Kidney epithelial cell (primary cell): Measurements from ENCODE around the gene DUSP16. TPM values are rescaled to one million over a fixed set of nuclear protein-coding genes. Genes with fewer than 3 reads are reported as not detected.

ENCODE experiments used
- DNase-seq: peaks from one replicate; pipeline ENCODE4 v3.0.0-alpha.2; 2010; ENCODE audit warnings: low read depth
- H3K27me3 ChIP-seq: 2 replicates; pipeline ENCODE4 v1.6.0; 2011; ENCODE audit warnings: low read length; ENCODE audit not compliant: control insufficient read depth, insufficient read depth
- H3K36me3 ChIP-seq: 2 replicates; pipeline ENCODE4 v1.5.1; 2011; ENCODE audit warnings: low read length; ENCODE audit not compliant: control insufficient read depth, insufficient read depth
- H3K4me3 ChIP-seq: 2 replicates; pipeline ENCODE4 v1.5.1; 2011; ENCODE audit warnings: low read depth, mild to moderate bottlenecking, control low read depth, low read length
- CTCF ChIP-seq: IDR thresholded peaks from 2 replicates; pipeline ENCODE4 v1.5.1; 2011; ENCODE audit warnings: mild to moderate bottlenecking, moderate library complexity, low read length, control low read depth, inconsistent platforms; ENCODE audit not compliant: insufficient read depth, poor library complexity, severe bottlenecking
- total RNA-seq: library from RNA; depleted of rRNA; stranded (reverse); fragments of >200 nt; gene quantifications from 2 replicates; pipeline ENCODE4 v1.2.3, GENCODE V29; 2015

Gene DUSP16
- total RNA-seq, 1 donor from 2014 or later = 22.7 TPM

- no peaks in the 10 kb centered on the region for H3K36me3 ChIP-seq
- no peak for TF ChIP-seq CTCF
- H3K4me3 ChIP-seq = no peak overlapping the region
- H3K27me3 ChIP-seq = no peaks in the 10 kb centered on the region
- DNase-seq = no peak
Observed at GRCh38 chr12:12608557-12608957, 45.9 kb upstream of the DUSP16 start.

GRCh38 chr12:12606781-12607589, 44.3 kb upstream of the DUSP16 start:
- peak; percentile 67 for DNase-seq
- H3K4me3 ChIP-seq = no peak overlapping the region
- no peaks in the 10 kb centered on the region for H3K36me3 ChIP-seq
- TF ChIP-seq CTCF = no peak
- no peaks in the 10 kb centered on the region for H3K27me3 ChIP-seq

- H3K4me3 ChIP-seq = no peak overlapping the region
- no peaks in the 10 kb centered on the region for H3K27me3 ChIP-seq
- no peak for DNase-seq
- no peak for TF ChIP-seq CTCF
- no peaks in the 10 kb centered on the region for H3K36me3 ChIP-seq
Observed at GRCh38 chr12:12604740-12605139, 42.1 kb upstream of the DUSP16 start.

GRCh38 chr12:12600659-12601058, 38.0 kb upstream of the DUSP16 start:
- H3K4me3 ChIP-seq = no peak overlapping the region
- H3K36me3 ChIP-seq = no peaks in the 10 kb centered on the region
- no peak for TF ChIP-seq CTCF
- H3K27me3 ChIP-seq = no peaks in the 10 kb centered on the region
- DNase-seq = no peak

GRCh38 chr12:12599750-12600643, 37.3 kb upstream of the DUSP16 start:
- DNase-seq = no peak
- H3K36me3 ChIP-seq = no peaks in the 10 kb centered on the region
- H3K27me3 ChIP-seq = no peaks in the 10 kb centered on the region
- H3K4me3 ChIP-seq = no peak overlapping the region
- no peak for TF ChIP-seq CTCF
